Measurements from ENCODE around the gene IFIH1.

IFIH1 gene

DNA sequence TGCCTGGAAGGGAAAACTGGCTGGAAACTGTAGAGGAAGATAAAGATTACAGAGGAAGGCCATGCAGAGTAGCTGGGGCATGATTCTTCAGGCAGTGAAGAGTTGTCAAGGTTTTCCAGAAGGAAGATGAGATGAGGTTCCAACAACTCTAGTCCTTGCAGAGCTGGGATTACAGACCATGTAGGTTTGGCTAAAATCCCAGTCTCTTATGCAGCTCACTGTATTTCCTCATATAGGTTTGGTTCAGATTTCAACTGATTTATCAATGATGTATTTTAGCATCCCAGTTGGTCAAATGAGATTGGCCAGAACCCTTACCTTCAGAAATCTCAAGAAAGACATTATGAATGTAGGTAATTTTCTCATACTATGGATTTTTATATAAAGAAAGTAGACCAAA is 91.6 kb downstream of the IFIH1 start:
- TF ChIP-seq, protein P1, sequence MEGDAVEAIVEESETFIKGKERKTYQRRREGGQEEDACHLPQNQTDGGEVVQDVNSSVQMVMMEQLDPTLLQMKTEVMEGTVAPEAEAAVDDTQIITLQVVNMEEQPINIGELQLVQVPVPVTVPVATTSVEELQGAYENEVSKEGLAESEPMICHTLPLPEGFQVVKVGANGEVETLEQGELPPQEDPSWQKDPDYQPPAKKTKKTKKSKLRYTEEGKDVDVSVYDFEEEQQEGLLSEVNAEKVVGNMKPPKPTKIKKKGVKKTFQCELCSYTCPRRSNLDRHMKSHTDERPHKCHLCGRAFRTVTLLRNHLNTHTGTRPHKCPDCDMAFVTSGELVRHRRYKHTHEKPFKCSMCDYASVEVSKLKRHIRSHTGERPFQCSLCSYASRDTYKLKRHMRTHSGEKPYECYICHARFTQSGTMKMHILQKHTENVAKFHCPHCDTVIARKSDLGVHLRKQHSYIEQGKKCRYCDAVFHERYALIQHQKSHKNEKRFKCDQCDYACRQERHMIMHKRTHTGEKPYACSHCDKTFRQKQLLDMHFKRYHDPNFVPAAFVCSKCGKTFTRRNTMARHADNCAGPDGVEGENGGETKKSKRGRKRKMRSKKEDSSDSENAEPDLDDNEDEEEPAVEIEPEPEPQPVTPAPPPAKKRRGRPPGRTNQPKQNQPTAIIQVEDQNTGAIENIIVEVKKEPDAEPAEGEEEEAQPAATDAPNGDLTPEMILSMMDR (conservative IDR thresholded peaks at IDR 0.05; ENCODE audit: low read depth, low read length), result no peak
- DNase-seq (ENCODE audit: low read depth), result no peak
- H3K4me3 ChIP-seq (ENCODE audit: low read length), result no peak overlapping the region

DNA sequence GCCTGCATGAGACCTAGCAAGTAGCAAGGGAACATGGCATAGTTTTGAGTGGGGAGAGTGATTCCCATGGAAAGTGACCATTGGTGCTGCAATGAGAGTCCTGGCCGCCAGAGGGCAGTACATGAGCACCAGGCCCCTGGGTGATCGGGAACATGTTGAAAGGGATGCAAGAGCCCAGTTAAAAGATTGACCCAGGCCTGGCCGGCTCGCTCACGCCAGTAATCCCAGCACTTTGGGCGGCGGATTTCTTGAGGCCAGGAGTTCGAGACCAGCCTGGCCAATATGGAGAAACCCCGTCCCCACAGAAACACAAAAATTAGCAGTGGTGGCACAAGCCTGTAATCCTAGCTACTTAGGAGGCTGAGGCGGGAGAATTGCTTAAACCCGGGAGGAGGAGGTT is 97.4 kb downstream of the IFIH1 start:
- TF ChIP-seq, protein P1 (conservative IDR thresholded peaks at IDR 0.05; ENCODE audit: low read depth, low read length), result peak; percentile 94
- DNase-seq (ENCODE audit: low read depth), result no peak
- no peak overlapping the region for H3K4me3 ChIP-seq (ENCODE audit: low read length)

DNA sequence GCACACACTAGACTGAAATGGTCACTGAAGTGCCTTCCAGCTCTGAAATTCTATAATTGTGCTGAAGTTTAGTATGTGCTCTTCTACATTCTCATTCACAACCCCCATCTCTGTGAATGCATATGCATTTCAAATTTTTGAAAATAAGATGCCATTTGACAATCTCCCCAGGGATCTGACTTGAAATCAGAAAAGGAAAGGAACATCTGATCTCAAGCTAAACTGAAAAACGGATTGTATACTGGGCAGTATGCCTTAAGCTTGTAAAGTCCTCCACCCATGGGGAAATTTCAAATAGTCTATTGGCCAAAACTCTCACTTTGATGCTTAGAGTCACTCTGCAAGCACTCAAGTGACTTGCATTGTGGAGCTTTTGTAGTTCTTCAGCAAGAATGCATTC is 98.1 kb downstream of the IFIH1 start:
- no peak overlapping the region for H3K4me3 ChIP-seq (ENCODE audit: low read length)
- TF ChIP-seq, protein P1 (conservative IDR thresholded peaks at IDR 0.05; ENCODE audit: low read depth, low read length), result no peak
- DNase-seq (ENCODE audit: low read depth), result no peak

DNA sequence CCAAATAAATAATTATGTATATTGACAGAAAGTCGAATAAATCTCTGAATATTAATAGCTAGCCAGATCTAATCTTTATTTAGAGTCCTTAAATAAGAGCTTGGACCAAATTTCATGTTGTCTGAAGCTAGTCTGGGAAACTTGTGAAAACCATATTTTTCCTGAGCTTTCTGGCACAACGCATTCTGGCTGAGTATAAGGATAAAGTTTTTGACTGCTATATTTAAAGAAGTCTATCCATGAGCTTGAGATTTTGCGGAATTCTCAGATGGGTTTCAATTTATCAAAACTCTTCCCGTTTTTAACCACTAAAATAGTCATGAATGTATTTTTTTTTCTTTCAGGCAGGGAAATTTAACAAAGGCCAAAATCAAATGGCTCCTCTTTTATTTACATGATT is 99.1 kb downstream of the IFIH1 start:
- DNase-seq (ENCODE audit: low read depth), result no peak
- no peak overlapping the region for H3K4me3 ChIP-seq (ENCODE audit: low read length)
- TF ChIP-seq, protein P1 (conservative IDR thresholded peaks at IDR 0.05; ENCODE audit: low read depth, low read length), result no peak

DNA sequence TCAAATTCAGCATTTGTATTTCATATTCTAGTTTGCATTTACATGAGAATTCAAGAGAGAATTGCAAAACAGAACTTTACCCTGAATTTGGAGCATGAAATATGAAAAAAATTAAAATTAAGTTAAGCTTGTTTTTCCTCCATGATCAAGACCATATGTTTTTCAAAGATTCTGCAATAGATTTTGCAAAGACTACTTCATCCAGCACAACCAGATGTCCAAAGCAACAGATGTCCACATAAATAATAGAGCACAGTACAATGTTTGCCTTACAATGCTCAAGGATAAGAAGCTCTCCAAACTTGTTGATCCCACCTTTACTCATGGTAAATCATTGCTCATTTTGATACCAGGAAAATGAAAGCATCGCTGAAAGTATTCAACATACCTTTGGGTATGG is 100.9 kb downstream of the IFIH1 start:
- H3K4me3 ChIP-seq (ENCODE audit: low read length), result no peak overlapping the region
- TF ChIP-seq, protein P1 (conservative IDR thresholded peaks at IDR 0.05; ENCODE audit: low read depth, low read length), result no peak
- DNase-seq (ENCODE audit: low read depth), result no peak
